HCT116 (cell line): ENCODE results near the gene MAPKAPK5.

ENCODE experiments used
- POLR2A ChIP-seq: IDR thresholded peaks from 2 replicates; pipeline ENCODE4 v1.7.0; 2011; ENCODE audit warnings: borderline replicate concordance; ENCODE audit not compliant: insufficient read depth, insufficient read length; ENCODE audit errors: extremely low read depth
- SIN3A ChIP-seq: IDR thresholded peaks from 2 replicates; pipeline ENCODE4 v1.6.1; 2012; ENCODE audit warnings: low read depth
- TF ChIP-seq, protein P1 (sequence below), 3 experiments: fragments of 200-600 bp in 1 of 3; sonication (generic) in 1 of 3; IDR thresholded peaks in 2 of 3; conservative IDR thresholded peaks in 1 of 3; 2 replicates each; pipeline ENCODE4 v1.5.1; 2012 to 2017; ENCODE audit warnings: low read depth in 2 of 3, low read length in 2 of 3, antibody characterized with exemption in 1 of 3, borderline replicate concordance in 1 of 3, control low read depth in 1 of 3, mild to moderate bottlenecking in 1 of 3, mixed read lengths in 1 of 3, mixed run types in 1 of 3, moderate library complexity in 1 of 3; ENCODE audit not compliant: insufficient read depth in 1 of 3

DNA sequence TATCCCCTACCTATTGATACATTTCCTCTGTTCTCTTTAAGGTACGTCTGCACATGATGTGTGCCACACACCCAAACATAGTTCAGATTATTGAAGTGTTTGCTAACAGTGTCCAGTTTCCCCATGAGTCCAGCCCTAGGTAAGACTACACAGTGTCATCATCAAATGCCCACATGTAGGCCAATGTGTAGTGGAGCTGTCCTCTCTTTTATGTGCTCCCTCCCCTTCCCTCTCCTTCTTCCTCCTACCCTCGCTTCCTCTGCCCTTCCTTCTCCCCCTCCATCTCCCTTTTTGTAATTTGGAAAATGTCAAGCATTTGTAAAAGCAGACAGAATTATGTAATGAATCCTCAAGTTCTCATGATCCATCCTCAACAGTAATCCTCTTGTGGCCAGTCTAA lies 25.5 kb downstream of the MAPKAPK5 start:
- TF ChIP-seq POLR2A: no peak
- TF ChIP-seq, protein P1, sequence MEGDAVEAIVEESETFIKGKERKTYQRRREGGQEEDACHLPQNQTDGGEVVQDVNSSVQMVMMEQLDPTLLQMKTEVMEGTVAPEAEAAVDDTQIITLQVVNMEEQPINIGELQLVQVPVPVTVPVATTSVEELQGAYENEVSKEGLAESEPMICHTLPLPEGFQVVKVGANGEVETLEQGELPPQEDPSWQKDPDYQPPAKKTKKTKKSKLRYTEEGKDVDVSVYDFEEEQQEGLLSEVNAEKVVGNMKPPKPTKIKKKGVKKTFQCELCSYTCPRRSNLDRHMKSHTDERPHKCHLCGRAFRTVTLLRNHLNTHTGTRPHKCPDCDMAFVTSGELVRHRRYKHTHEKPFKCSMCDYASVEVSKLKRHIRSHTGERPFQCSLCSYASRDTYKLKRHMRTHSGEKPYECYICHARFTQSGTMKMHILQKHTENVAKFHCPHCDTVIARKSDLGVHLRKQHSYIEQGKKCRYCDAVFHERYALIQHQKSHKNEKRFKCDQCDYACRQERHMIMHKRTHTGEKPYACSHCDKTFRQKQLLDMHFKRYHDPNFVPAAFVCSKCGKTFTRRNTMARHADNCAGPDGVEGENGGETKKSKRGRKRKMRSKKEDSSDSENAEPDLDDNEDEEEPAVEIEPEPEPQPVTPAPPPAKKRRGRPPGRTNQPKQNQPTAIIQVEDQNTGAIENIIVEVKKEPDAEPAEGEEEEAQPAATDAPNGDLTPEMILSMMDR (IDR thresholded peaks at IDR 0.05 in 2 of 3, conservative IDR thresholded peaks at IDR 0.05 in 1 of 3; ENCODE audit: borderline replicate concordance in 1 of 3, insufficient read depth in 1 of 3, low read depth in 2 of 3, low read length in 2 of 3): no peak
- no peak for TF ChIP-seq SIN3A
